Retinal pigment epithelial cell (primary cell): ENCODE measurements around the gene ZXDC.

Source experiments
- DNase-seq: peaks from one replicate; pipeline ENCODE4 v3.0.0-alpha.2; 2010; ENCODE audit warnings: low read depth
- H3K4me3 ChIP-seq: 2 replicates; pipeline ENCODE4 v1.5.1; 2011; ENCODE audit warnings: mild to moderate bottlenecking, low read length, control low read depth, moderate library complexity
- TF ChIP-seq, protein P1 (sequence below): conservative IDR thresholded peaks from 2 replicates; pipeline ENCODE4 v1.5.1; 2011; ENCODE audit warnings: low read depth, low read length, control low read depth, inconsistent platforms

Gene ZXDC

DNA sequence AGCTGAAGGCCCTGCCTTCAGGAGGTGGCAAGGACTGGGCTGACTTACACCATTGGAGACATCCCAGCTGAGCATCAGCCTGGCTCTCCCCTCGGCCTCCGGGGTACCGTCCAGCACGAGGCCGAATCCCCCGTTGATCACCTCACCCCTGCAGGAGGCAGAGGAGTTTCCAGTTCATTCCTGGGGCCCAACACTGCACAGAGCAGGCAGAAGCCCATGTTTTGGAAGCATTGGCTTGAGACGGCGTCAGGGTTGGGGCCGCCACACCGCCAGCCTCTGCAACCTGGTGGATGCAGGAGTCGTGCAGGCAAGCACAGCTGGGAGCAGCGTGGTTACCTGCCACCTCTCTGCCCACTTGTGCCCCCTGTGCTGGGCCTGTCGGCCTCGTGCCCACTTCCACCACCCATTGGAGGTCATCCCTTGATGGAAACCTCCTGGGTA, 7.7 kb upstream of the ZXDC start:
- DNase-seq, result no peak
- no peak overlapping the region for H3K4me3 ChIP-seq
- TF ChIP-seq, protein P1, sequence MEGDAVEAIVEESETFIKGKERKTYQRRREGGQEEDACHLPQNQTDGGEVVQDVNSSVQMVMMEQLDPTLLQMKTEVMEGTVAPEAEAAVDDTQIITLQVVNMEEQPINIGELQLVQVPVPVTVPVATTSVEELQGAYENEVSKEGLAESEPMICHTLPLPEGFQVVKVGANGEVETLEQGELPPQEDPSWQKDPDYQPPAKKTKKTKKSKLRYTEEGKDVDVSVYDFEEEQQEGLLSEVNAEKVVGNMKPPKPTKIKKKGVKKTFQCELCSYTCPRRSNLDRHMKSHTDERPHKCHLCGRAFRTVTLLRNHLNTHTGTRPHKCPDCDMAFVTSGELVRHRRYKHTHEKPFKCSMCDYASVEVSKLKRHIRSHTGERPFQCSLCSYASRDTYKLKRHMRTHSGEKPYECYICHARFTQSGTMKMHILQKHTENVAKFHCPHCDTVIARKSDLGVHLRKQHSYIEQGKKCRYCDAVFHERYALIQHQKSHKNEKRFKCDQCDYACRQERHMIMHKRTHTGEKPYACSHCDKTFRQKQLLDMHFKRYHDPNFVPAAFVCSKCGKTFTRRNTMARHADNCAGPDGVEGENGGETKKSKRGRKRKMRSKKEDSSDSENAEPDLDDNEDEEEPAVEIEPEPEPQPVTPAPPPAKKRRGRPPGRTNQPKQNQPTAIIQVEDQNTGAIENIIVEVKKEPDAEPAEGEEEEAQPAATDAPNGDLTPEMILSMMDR, result no peak

GRCh38 chr3:126482503-126483255, 7.0 kb upstream of the ZXDC start:
- TF ChIP-seq, protein P1, result no peak
- H3K4me3 ChIP-seq, result no peak overlapping the region
- DNase-seq, result no peak

- TF ChIP-seq, protein P1, result no peak
- no peak for DNase-seq
- no peak overlapping the region for H3K4me3 ChIP-seq
Measured at GRCh38 chr3:126481808-126482502, 6.3 kb upstream of the ZXDC start.

DNA sequence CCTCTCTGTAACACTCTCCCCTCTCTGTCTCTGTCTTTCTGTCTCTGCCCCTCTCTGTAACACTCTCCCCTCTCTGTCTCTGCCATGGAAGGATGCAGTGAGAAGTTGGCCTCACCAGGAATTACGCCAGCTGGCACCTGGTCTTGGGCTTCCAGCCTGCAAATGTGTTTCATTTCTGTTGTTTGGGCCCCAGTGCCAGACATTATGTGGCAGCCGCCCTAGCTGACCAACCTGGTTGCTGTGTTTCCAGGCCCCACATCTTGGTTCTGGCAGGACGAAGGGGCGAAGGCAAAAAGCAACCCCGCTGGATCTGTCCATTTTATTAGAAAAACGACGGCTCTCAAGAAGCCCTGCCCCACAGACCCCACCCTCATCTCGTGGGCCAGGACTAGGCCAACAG, 5.2 kb upstream of the ZXDC start:
- TF ChIP-seq, protein P1, result no peak
- DNase-seq, result no peak
- no peak overlapping the region for H3K4me3 ChIP-seq

DNA sequence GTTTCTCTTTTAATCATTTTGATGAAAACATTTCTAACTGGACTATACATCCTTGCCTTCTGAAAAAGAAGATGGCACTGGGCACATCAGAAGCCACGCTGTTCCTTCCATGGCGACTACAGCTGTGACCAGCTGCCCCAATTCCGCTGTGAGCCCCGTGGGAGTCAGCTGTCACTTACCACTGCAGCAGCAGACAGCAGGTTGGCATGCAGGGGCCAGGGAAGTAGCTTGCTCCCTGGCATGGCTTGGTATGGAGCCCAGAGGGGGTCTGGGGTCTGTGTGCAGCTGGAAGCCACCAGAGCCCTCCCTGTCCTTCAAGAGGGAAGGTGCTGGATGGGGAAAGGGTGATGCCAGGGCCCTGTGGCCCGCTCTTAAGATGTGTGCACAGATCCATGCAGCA, 4.5 kb upstream of the ZXDC start:
- H3K4me3 ChIP-seq, result no peak overlapping the region
- TF ChIP-seq, protein P1, result no peak
- DNase-seq, result no peak

DNA sequence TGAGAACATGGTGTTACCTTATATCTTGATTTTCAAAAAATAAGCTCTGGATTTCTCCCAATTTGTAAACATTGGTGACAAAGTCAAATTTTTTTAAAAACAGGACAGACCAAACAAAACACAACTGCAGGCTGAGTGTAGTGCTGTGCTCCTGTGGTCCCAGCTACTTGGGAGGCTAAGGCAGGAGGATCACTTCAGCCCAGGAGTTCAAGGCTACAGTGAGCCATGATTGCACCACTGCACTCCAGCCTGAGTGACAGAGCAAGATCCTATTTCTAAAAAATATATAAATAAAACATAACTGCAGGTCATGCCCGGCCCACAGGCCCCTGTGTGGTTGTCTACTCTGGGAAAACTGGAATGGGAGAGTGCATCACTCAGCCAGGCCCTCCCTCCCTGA, 4.0 kb upstream of the ZXDC start:
- TF ChIP-seq, protein P1, result no peak
- H3K4me3 ChIP-seq, result no peak overlapping the region
- DNase-seq, result no peak
